SK-N-SH (cell line): ENCODE data around the gene SMAD2. TPM values are rescaled to one million over a fixed set of nuclear protein-coding genes. Genes with fewer than 3 reads are reported as not detected.
A peak's percentile ranks its signal among the peaks of the same experiment; 100 is the strongest.

Experiments used
- CTCF ChIA-PET: fragments of 300-600, 350-600 bp; formaldehyde crosslinking; extraction: SDS; loops from one replicate; lab custom pipeline; 2021; lab: Yijun Ruan, JAX
- POLR2A ChIA-PET: fragments of 350-600 bp; sonication (Branson Sonifier 250); formaldehyde crosslinking; extraction: SDS; loops from one replicate; lab custom pipeline; 2020; ENCODE audit warnings: antibody characterized with exemption, inconsistent platforms; lab: Yijun Ruan, JAX
- DNase-seq: peaks from one replicate; pipeline ENCODE4 v3.0.0; 2012
- H2AFZ ChIP-seq: fragments of 200-600 bp; sonication (generic); 2 replicates; pipeline ENCODE4 v1.8.1; 2016; ENCODE audit warnings: antibody characterized with exemption, mild to moderate bottlenecking, low read depth
- H3F3A ChIP-seq: fragments of 200-600 bp; sonication (generic); replicated peaks from 2 replicates; pipeline ENCODE3; 2016; ENCODE audit warnings: antibody characterized with exemption, mild to moderate bottlenecking; ENCODE audit not compliant: insufficient read depth
- H3K27ac ChIP-seq, 2 experiments: fragments of 200-500 bp in 1 of 2; fragments of 200-600 bp in 1 of 2; sonication (Bioruptor generic) in 1 of 2; sonication (generic), shearing (Covaris generic) in 1 of 2; 2 replicates each; pipeline versions ENCODE4 v1.5.1 to v1.6.1; 2014 to 2016; ENCODE audit warnings: low read depth in 2 of 2, inconsistent platforms in 1 of 2, low read length in 1 of 2, mild to moderate bottlenecking in 1 of 2, mixed read lengths in 1 of 2
- H3K27me3 ChIP-seq: fragments of 200-600 bp; sonication (generic), shearing (Covaris generic); 2 replicates; pipeline ENCODE4 v1.6.1; 2016; ENCODE audit warnings: mixed run types; ENCODE audit not compliant: insufficient read depth
- H3K36me3 ChIP-seq, 2 experiments: fragments of 200-500 bp in 1 of 2; fragments of 200-600 bp in 1 of 2; sonication (Bioruptor generic) in 1 of 2; sonication (generic) in 1 of 2; replicated peaks in 1 of 2; 2 replicates each; pipeline versions ENCODE3 to v1.5.1; 2014 to 2016; ENCODE audit warnings: low read length in 1 of 2, mild to moderate bottlenecking in 1 of 2; ENCODE audit not compliant: insufficient read depth in 2 of 2, control insufficient read depth in 1 of 2
- H3K4me1 ChIP-seq, 2 experiments: fragments of 200-500 bp in 1 of 2; fragments of 200-600 bp in 1 of 2; sonication (Bioruptor generic) in 1 of 2; sonication (generic), shearing (Covaris generic) in 1 of 2; 2 replicates each; pipeline versions ENCODE4 v1.5.1 to v1.6.1; 2014 to 2016; ENCODE audit warnings: low read depth in 1 of 2, low read length in 1 of 2, mixed run types in 1 of 2; ENCODE audit not compliant: insufficient read depth in 2 of 2, control insufficient read depth in 1 of 2
- H3K4me2 ChIP-seq: fragments of 200-600 bp; sonication (generic), shearing (Covaris generic); 2 replicates; pipeline ENCODE4 v1.6.1; 2017; ENCODE audit warnings: mixed run types
- H3K4me3 ChIP-seq, 2 experiments: fragments of 200-500 bp in 1 of 2; fragments of 200-600 bp in 1 of 2; sonication (Bioruptor generic) in 1 of 2; sonication (generic), shearing (Covaris generic) in 1 of 2; 2 replicates each; pipeline versions ENCODE4 v1.5.1 to v1.8.1; 2014 to 2016; ENCODE audit warnings: low read depth in 2 of 2, inconsistent platforms in 1 of 2, low read length in 1 of 2, mild to moderate bottlenecking in 1 of 2, mixed read lengths in 1 of 2, moderate library complexity in 1 of 2
- H3K79me2 ChIP-seq: fragments of 200-600 bp; sonication (generic); 2 replicates; pipeline ENCODE4 v1.8.1; 2017; ENCODE audit warnings: mild to moderate bottlenecking; ENCODE audit not compliant: insufficient read depth
- H3K9ac ChIP-seq: fragments of 200-600 bp; sonication (generic); 2 replicates; pipeline ENCODE4 v1.6.1; 2017; ENCODE audit warnings: mixed run types
- H3K9me2 ChIP-seq: fragments of 200-600 bp; sonication (generic); 2 replicates; pipeline ENCODE4 v1.6.1; 2017; ENCODE audit warnings: mixed run types
- H3K9me3 ChIP-seq: fragments of 200-600 bp; sonication (generic); 2 replicates; pipeline ENCODE4 v1.6.1; 2017; ENCODE audit warnings: mixed run types, mild to moderate bottlenecking, moderate library complexity
- H4K20me1 ChIP-seq: fragments of 200-600 bp; sonication (generic); 2 replicates; pipeline ENCODE4 v1.6.1; 2017; ENCODE audit warnings: mild to moderate bottlenecking, mixed run types; ENCODE audit not compliant: insufficient read depth
- FOXM1 ChIP-seq: IDR thresholded peaks from 2 replicates; pipeline ENCODE4 v1.4.0; 2012; ENCODE audit warnings: low read depth, mild to moderate bottlenecking
- JUND ChIP-seq: IDR thresholded peaks from 2 replicates; pipeline ENCODE4 v1.4.0; 2012
- NFIC ChIP-seq: IDR thresholded peaks from 2 replicates; pipeline ENCODE4 v1.4.0; 2012; ENCODE audit warnings: borderline replicate concordance
- NRF1 ChIP-seq: IDR thresholded peaks from 2 replicates; pipeline ENCODE4 v1.6.1; 2012; ENCODE audit warnings: low read depth, mild to moderate bottlenecking, low read length
- SIN3A ChIP-seq: IDR thresholded peaks from 2 replicates; pipeline ENCODE4 v1.6.1; 2012; ENCODE audit warnings: low read depth, mild to moderate bottlenecking, low read length, moderate library complexity, borderline replicate concordance
- TCF12 ChIP-seq: IDR thresholded peaks from 2 replicates; pipeline ENCODE4 v1.4.0; 2012
- WGBS: methylation state at CpG from one replicate; pipeline ENCODE4 v1.1.6; 2017; ENCODE audit warnings: low lambda C conversion rate; 5-methylcytosine and 5-hydroxymethylcytosine counted together
- polyA plus RNA-seq, 3 experiments: library from polyadenylated mRNA; depleted of rRNA; stranded (reverse); fragments of >200 nt; gene quantifications; 2 replicates each; pipeline ENCODE4 v1.2.3, GENCODE V29; 2012
- TF ChIP-seq, protein P1 (sequence below): IDR thresholded peaks from 2 replicates; pipeline ENCODE4 v1.4.0; 2012; ENCODE audit warnings: low read depth, borderline replicate concordance
- TF ChIP-seq, protein P2 (sequence below): fragments of 200-600 bp; sonication (generic); IDR thresholded peaks from 2 replicates; pipeline ENCODE4 v1.6.1; 2017; ENCODE audit warnings: antibody characterized with exemption, mild to moderate bottlenecking, moderate library complexity
- TF ChIP-seq, protein P3 (sequence below): IDR thresholded peaks from 2 replicates; pipeline ENCODE4 v1.4.0; 2012; ENCODE audit warnings: low read depth, borderline replicate concordance
- TF ChIP-seq, protein P4 (sequence below): IDR thresholded peaks from 2 replicates; pipeline ENCODE4 v1.6.1; 2012; ENCODE audit warnings: mild to moderate bottlenecking, low read depth, low read length, moderate library complexity

Gene SMAD2
- polyA plus RNA-seq, 1 of the 3 experiments (the other 2 are of a cell fraction), result 36.3 TPM

DNA sequence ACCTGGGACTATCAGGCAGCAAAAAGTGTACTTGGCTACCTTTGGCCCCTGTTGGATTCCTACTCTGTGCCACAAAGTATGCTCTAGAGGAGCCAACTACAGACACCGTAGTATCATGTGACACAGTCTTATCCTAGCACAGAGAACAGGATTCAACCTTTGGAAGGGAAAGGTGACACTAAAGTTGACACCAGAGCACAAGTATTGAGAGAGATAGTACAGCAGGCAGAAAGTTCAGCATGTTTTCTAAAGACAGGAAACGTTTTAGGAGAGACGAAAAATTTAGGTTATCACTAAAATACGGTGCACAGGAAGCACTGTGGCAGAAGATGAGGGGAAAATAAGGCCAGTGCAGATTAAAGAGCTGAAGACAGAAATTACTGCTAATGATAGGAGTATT lies 18.6 kb downstream of the SMAD2 start:
- POLR2A ChIA-PET, result no interaction called here

More for the DNA sequence above, 18.6 kb downstream of the SMAD2 start:
- no peak overlapping the region for H2AFZ ChIP-seq
- H3K79me2 ChIP-seq, result peaks cover 98% of the 10 kb centered on the region
- H3K36me3 ChIP-seq, result peaks cover 3 to 18% of the 10 kb centered on the region in 2 experiments
- H3K4me3 ChIP-seq, result no peak overlapping the region
- DNase-seq, result no peak
- H3K4me1 ChIP-seq, result peaks cover 2 to 22% of the 10 kb centered on the region in 2 experiments; a peak in 3 of 4 replicates
- 94% methylated on average over 4 of the region's 4 CpGs for WGBS
- H4K20me1 ChIP-seq, result peaks cover 83% of the 10 kb centered on the region
- no peaks in the 10 kb centered on the region for H3K9me2 ChIP-seq
- peaks cover 6% of the 10 kb centered on the region for H3F3A ChIP-seq
- H3K27ac ChIP-seq, result peak overlapping the region in 1 of 2 experiments; percentile 19; a peak in 1 of 4 replicates
- no peaks in the 10 kb centered on the region for H3K9me3 ChIP-seq
- TF ChIP-seq SIN3A (no peak), JUND (no peak), NRF1 (no peak), TCF12 (no peak), NFIC (no peak), FOXM1 (no peak)
- TF ChIP-seq, protein P1, sequence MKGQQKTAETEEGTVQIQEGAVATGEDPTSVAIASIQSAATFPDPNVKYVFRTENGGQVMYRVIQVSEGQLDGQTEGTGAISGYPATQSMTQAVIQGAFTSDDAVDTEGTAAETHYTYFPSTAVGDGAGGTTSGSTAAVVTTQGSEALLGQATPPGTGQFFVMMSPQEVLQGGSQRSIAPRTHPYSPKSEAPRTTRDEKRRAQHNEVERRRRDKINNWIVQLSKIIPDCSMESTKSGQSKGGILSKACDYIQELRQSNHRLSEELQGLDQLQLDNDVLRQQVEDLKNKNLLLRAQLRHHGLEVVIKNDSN, result no peak
- TF ChIP-seq, protein P2, sequence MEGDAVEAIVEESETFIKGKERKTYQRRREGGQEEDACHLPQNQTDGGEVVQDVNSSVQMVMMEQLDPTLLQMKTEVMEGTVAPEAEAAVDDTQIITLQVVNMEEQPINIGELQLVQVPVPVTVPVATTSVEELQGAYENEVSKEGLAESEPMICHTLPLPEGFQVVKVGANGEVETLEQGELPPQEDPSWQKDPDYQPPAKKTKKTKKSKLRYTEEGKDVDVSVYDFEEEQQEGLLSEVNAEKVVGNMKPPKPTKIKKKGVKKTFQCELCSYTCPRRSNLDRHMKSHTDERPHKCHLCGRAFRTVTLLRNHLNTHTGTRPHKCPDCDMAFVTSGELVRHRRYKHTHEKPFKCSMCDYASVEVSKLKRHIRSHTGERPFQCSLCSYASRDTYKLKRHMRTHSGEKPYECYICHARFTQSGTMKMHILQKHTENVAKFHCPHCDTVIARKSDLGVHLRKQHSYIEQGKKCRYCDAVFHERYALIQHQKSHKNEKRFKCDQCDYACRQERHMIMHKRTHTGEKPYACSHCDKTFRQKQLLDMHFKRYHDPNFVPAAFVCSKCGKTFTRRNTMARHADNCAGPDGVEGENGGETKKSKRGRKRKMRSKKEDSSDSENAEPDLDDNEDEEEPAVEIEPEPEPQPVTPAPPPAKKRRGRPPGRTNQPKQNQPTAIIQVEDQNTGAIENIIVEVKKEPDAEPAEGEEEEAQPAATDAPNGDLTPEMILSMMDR, result no peak
- TF ChIP-seq, protein P3, sequence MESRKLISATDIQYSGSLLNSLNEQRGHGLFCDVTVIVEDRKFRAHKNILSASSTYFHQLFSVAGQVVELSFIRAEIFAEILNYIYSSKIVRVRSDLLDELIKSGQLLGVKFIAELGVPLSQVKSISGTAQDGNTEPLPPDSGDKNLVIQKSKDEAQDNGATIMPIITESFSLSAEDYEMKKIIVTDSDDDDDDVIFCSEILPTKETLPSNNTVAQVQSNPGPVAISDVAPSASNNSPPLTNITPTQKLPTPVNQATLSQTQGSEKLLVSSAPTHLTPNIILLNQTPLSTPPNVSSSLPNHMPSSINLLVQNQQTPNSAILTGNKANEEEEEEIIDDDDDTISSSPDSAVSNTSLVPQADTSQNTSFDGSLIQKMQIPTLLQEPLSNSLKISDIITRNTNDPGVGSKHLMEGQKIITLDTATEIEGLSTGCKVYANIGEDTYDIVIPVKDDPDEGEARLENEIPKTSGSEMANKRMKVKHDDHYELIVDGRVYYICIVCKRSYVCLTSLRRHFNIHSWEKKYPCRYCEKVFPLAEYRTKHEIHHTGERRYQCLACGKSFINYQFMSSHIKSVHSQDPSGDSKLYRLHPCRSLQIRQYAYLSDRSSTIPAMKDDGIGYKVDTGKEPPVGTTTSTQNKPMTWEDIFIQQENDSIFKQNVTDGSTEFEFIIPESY, result no peak
- TF ChIP-seq, protein P4, sequence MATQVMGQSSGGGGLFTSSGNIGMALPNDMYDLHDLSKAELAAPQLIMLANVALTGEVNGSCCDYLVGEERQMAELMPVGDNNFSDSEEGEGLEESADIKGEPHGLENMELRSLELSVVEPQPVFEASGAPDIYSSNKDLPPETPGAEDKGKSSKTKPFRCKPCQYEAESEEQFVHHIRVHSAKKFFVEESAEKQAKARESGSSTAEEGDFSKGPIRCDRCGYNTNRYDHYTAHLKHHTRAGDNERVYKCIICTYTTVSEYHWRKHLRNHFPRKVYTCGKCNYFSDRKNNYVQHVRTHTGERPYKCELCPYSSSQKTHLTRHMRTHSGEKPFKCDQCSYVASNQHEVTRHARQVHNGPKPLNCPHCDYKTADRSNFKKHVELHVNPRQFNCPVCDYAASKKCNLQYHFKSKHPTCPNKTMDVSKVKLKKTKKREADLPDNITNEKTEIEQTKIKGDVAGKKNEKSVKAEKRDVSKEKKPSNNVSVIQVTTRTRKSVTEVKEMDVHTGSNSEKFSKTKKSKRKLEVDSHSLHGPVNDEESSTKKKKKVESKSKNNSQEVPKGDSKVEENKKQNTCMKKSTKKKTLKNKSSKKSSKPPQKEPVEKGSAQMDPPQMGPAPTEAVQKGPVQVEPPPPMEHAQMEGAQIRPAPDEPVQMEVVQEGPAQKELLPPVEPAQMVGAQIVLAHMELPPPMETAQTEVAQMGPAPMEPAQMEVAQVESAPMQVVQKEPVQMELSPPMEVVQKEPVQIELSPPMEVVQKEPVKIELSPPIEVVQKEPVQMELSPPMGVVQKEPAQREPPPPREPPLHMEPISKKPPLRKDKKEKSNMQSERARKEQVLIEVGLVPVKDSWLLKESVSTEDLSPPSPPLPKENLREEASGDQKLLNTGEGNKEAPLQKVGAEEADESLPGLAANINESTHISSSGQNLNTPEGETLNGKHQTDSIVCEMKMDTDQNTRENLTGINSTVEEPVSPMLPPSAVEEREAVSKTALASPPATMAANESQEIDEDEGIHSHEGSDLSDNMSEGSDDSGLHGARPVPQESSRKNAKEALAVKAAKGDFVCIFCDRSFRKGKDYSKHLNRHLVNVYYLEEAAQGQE, result no peak
- H3K9ac ChIP-seq, result no peak overlapping the region
- H3K27me3 ChIP-seq, result no peaks in the 10 kb centered on the region
- CTCF ChIA-PET, result interaction anchor here (0.9 kb wide), 1 partner anchor 11 kb away, joined by 3 read pairs; no protein-coding TSS in a partner anchor
- no peak overlapping the region for H3K4me2 ChIP-seq
